Neural progenitor cell (in vitro differentiated cells): ENCODE data around the gene MYO16. TPM values are rescaled to one million over a fixed set of nuclear protein-coding genes. Genes with fewer than 3 reads are reported as not detected.

Experiments used
- DNase-seq: peaks from one replicate; pipeline ENCODE4 v3.0.0-alpha.2; 2016; ENCODE audit warnings: low spot score
- H2AFZ ChIP-seq: fragments of 200-600 bp; sonication (generic); replicated peaks from 2 replicates; pipeline ENCODE4 v1.6.1; 2016; ENCODE audit warnings: antibody characterized with exemption
- H3F3A ChIP-seq: fragments of 200-600 bp; sonication (generic); 2 replicates; pipeline ENCODE4 v1.6.1; 2016; ENCODE audit warnings: antibody characterized with exemption, low read depth
- H3K27ac ChIP-seq: fragments of 200-600 bp; sonication (generic); 2 replicates; pipeline ENCODE4 v1.5.1; 2016; ENCODE audit warnings: mild to moderate bottlenecking
- H3K27me3 ChIP-seq: fragments of 200-600 bp; sonication (generic); 2 replicates; pipeline ENCODE4 v1.6.1; 2016; ENCODE audit warnings: mild to moderate bottlenecking, moderate library complexity
- H3K36me3 ChIP-seq: fragments of 200-600 bp; sonication (generic); 2 replicates; pipeline ENCODE4 v1.5.1; 2016
- H3K4me1 ChIP-seq: fragments of 200-600 bp; sonication (generic); 2 replicates; pipeline ENCODE4 v1.6.1; 2016; ENCODE audit warnings: mixed run types
- H3K4me2 ChIP-seq: fragments of 200-600 bp; sonication (generic); 2 replicates; pipeline ENCODE4 v1.6.1; 2016
- H3K4me3 ChIP-seq: fragments of 200-600 bp; sonication (generic); 2 replicates; pipeline ENCODE4 v1.5.1; 2016
- H3K79me2 ChIP-seq: fragments of 200-600 bp; sonication (generic); 2 replicates; pipeline ENCODE4 v1.6.1; 2016; ENCODE audit warnings: low read depth
- H3K9ac ChIP-seq: fragments of 200-600 bp; sonication (generic); 2 replicates; pipeline ENCODE4 v1.6.1; 2016
- H3K9me3 ChIP-seq: fragments of 200-600 bp; sonication (generic); 2 replicates; pipeline ENCODE4 v1.5.1; 2016; ENCODE audit warnings: low read depth
- H4K20me1 ChIP-seq: fragments of 200-600 bp; sonication (generic); 2 replicates; pipeline ENCODE4 v1.6.1; 2016; ENCODE audit warnings: low read depth
- H3K27ac Mint-ChIP-seq: 3 replicates; pipeline ENCODE4 v1.8.0; 2021; ENCODE audit warnings: mixed read lengths
- H3K27me3 Mint-ChIP-seq: 2 replicates; pipeline ENCODE4 v1.8.0; 2022; ENCODE audit warnings: low read depth, mild to moderate bottlenecking, inconsistent platforms, moderate library complexity, mixed read lengths; ENCODE audit not compliant: insufficient read depth
- H3K36me3 Mint-ChIP-seq: 3 replicates; pipeline ENCODE4 v1.8.0; 2021; ENCODE audit warnings: mixed read lengths
- H3K4me1 Mint-ChIP-seq: 3 replicates; pipeline ENCODE4 v1.8.0; 2021; ENCODE audit warnings: mixed read lengths
- H3K4me3 Mint-ChIP-seq: 3 replicates; pipeline ENCODE4 v1.8.0; 2021; ENCODE audit warnings: mild to moderate bottlenecking, moderate library complexity, mixed read lengths
- H3K9me3 Mint-ChIP-seq: 3 replicates; pipeline ENCODE4 v1.8.0; 2020; ENCODE audit warnings: mixed read lengths
- EZH2 ChIP-seq: fragments of 200-600 bp; sonication (generic); IDR thresholded peaks from 2 replicates; pipeline ENCODE4 v1.6.1; 2017; ENCODE audit warnings: antibody characterized with exemption, mild to moderate bottlenecking, moderate library complexity
- EZH2phosphoT487 ChIP-seq: fragments of 200-600 bp; sonication (generic); IDR thresholded peaks from 2 replicates; pipeline ENCODE4 v1.6.1; 2017; ENCODE audit warnings: antibody characterized with exemption
- total RNA-seq: library from RNA; depleted of rRNA; stranded (reverse); fragments of >200 nt; gene quantifications from 2 replicates; pipeline ENCODE4 v1.2.3, GENCODE V29; 2015; ENCODE audit warnings: low replicate concordance
- TF ChIP-seq, protein P1 (sequence below): fragments of 200-600 bp; sonication (generic); IDR thresholded peaks from 2 replicates; pipeline ENCODE4 v1.5.1; 2017; ENCODE audit warnings: antibody characterized with exemption, mild to moderate bottlenecking

The MYO16 gene
- total RNA-seq, 1 donor from 2014 or later = 0.41 TPM

DNA sequence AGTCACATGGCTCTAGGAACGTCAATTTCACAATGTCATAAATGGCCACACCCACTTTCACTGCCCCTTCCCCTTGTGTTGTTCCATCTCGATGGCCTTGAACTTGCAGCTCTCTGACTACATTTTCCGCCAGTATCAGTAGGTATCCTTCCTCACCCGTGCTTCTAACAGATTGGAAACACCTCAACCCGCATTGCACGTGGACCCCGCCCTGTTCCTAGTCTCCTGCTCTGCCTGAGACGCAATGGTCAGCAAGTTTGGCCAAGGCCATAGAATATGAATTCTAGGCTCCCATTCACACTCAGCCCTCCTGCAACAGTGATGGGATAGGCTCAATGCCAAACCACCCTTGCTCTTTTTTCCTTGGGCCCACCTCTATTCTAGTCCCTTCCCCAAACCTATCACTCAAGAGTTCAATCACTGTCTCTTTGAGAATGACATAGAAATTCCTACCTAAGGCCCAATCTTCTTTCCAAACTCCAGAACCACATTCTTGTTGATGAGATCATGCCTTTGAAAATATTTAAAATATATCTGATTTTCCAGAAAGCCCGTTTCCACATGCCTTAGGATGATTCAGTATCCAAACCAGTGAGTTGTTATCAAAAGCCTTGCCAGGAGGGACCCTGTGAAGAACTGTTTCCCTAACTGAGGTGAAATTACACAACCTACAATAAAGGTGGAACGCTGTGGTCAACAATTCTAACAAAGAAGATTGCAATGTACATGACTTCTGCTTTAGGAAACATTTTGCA is 334.6 kb downstream of the MYO16 start:
- no peaks in the 10 kb centered on the region for H3K4me1 ChIP-seq
- Mint-ChIP-seq H3K9me3 (no peaks in the 10 kb centered on the region), H3K4me3 (no peak overlapping the region), H3K27ac (no peak overlapping the region), H3K27me3 (no peaks in the 10 kb centered on the region), H3K36me3 (no peaks in the 10 kb centered on the region), H3K4me1 (peaks cover 15% of the 10 kb centered on the region)
- H3K9me3 ChIP-seq = no peaks in the 10 kb centered on the region
- H3K79me2 ChIP-seq = no peaks in the 10 kb centered on the region
- no peak for DNase-seq
- no peaks in the 10 kb centered on the region for H3F3A ChIP-seq
- H3K4me2 ChIP-seq = no peak overlapping the region
- no peaks in the 10 kb centered on the region for H3K27me3 ChIP-seq
- H3K9ac ChIP-seq = no peak overlapping the region
- TF ChIP-seq EZH2phosphoT487 (no peak), EZH2 (no peak)
- TF ChIP-seq, protein P1, sequence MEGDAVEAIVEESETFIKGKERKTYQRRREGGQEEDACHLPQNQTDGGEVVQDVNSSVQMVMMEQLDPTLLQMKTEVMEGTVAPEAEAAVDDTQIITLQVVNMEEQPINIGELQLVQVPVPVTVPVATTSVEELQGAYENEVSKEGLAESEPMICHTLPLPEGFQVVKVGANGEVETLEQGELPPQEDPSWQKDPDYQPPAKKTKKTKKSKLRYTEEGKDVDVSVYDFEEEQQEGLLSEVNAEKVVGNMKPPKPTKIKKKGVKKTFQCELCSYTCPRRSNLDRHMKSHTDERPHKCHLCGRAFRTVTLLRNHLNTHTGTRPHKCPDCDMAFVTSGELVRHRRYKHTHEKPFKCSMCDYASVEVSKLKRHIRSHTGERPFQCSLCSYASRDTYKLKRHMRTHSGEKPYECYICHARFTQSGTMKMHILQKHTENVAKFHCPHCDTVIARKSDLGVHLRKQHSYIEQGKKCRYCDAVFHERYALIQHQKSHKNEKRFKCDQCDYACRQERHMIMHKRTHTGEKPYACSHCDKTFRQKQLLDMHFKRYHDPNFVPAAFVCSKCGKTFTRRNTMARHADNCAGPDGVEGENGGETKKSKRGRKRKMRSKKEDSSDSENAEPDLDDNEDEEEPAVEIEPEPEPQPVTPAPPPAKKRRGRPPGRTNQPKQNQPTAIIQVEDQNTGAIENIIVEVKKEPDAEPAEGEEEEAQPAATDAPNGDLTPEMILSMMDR = no peak
- H3K36me3 ChIP-seq = no peaks in the 10 kb centered on the region
- no peak overlapping the region for H3K4me3 ChIP-seq
- H4K20me1 ChIP-seq = no peaks in the 10 kb centered on the region
- H3K27ac ChIP-seq = no peak overlapping the region
- no peak overlapping the region for H2AFZ ChIP-seq

DNA sequence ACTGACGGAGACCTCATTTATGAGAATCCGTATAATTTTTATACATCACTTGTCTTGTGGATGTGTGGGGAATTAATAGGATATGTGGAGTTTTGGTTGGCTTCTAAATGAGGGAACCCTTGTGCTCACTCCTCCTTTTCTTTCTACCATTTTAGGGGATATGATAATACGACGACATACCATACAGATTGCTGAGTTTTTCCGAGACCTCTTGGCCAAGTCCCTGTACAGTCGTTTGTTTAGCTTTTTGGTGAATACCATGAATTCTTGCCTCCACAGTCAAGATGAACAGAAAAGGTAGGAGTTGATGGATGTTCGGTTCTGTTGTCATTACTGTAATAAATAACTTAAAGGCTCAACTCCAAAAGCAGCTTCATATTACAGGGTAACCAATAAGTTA is 335.2 kb downstream of the MYO16 start:
- no peak overlapping the region for H3K4me3 Mint-ChIP-seq
- no peak for DNase-seq
- peaks cover 9% of the 10 kb centered on the region for H3K4me1 Mint-ChIP-seq
- Histone ChIP-seq H3K79me2 (no peaks in the 10 kb centered on the region), H3K4me1 (no peaks in the 10 kb centered on the region), H3K9me3 (no peaks in the 10 kb centered on the region), H3F3A (no peaks in the 10 kb centered on the region), H3K4me2 (no peak overlapping the region), H3K4me3 (no peak overlapping the region), H2AFZ (no peak overlapping the region), H3K27ac (no peak overlapping the region), H4K20me1 (no peaks in the 10 kb centered on the region), H3K27me3 (no peaks in the 10 kb centered on the region), H3K9ac (no peak overlapping the region), H3K36me3 (no peaks in the 10 kb centered on the region)
- H3K27me3 Mint-ChIP-seq = no peaks in the 10 kb centered on the region
- H3K9me3 Mint-ChIP-seq = no peaks in the 10 kb centered on the region
- H3K36me3 Mint-ChIP-seq = no peaks in the 10 kb centered on the region
- TF ChIP-seq EZH2 = no peak
- no peak for TF ChIP-seq EZH2phosphoT487
- TF ChIP-seq, protein P1 = no peak
- H3K27ac Mint-ChIP-seq = no peak overlapping the region

DNA sequence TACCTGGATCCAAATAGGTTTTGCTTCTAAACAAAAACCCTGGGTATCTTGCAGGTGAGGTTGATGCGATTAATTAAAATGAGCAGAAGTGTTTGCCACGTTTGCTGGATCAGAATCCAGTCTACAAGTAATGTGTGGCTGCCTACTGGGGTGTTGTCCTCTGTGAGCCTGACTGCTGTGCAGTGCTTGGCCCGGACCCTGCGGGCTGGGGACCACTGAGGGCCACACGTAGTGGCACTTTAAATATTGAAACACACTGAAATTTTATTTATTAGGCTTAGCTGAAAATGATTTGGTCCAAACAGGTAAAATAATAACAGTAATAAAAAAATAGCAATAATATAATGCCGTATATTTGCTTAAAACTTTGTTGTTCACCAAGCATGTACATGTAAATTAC is 338.0 kb downstream of the MYO16 start:
- TF ChIP-seq EZH2 (no peak), EZH2phosphoT487 (no peak)
- TF ChIP-seq, protein P1 = no peak
- no peaks in the 10 kb centered on the region for H3K4me1 ChIP-seq
- Mint-ChIP-seq H3K27ac (no peak overlapping the region), H3K4me1 (no peaks in the 10 kb centered on the region), H3K27me3 (no peaks in the 10 kb centered on the region), H3K4me3 (no peak overlapping the region), H3K36me3 (no peaks in the 10 kb centered on the region), H3K9me3 (no peaks in the 10 kb centered on the region)
- H3K4me3 ChIP-seq = no peak overlapping the region
- H3K27ac ChIP-seq = no peak overlapping the region
- no peaks in the 10 kb centered on the region for H3K36me3 ChIP-seq
- H3K9ac ChIP-seq = no peak overlapping the region
- no peak overlapping the region for H3K4me2 ChIP-seq
- no peaks in the 10 kb centered on the region for H3K9me3 ChIP-seq
- DNase-seq = no peak
- H4K20me1 ChIP-seq = no peaks in the 10 kb centered on the region
- no peaks in the 10 kb centered on the region for H3K79me2 ChIP-seq
- H3K27me3 ChIP-seq = no peaks in the 10 kb centered on the region
- H3F3A ChIP-seq = no peaks in the 10 kb centered on the region
- no peak overlapping the region for H2AFZ ChIP-seq
